Panc1 (cell line): Measurements from ENCODE around the gene TUBE1. TPM values are rescaled to one million over a fixed set of nuclear protein-coding genes. Genes with fewer than 3 reads are reported as not detected.

Experiments used
- ATAC-seq: fragments of 200-7000 bp; cut with Tn5 transposase; 2 replicates; pipeline ENCODE4 v1.9.1; 2020; ENCODE audit warnings: mild to moderate bottlenecking, moderate library complexity
- BruUV-seq: library from RNA; stranded (reverse); fragments of 400-500 nt; replicated peaks from 2 replicates; lab custom pipeline; 2021; lab: Mats Ljungman, UMichigan
- CTCF ChIA-PET: fragments of 300-600 bp; sonication (Branson Sonifier 250); formaldehyde crosslinking; loops from one replicate; lab custom pipeline; 2022; ENCODE audit warnings: antibody characterized with exemption; lab: Charles Lee
- POLR2A ChIA-PET: fragments of 300-600 bp; sonication (Branson Sonifier 250); formaldehyde crosslinking; loops from one replicate; lab custom pipeline; 2022; ENCODE audit warnings: antibody characterized with exemption; lab: Charles Lee
- DNase-seq: peaks from one replicate; pipeline ENCODE4 v3.0.0-alpha.2; 2010; ENCODE audit warnings: low read depth, low spot score
- H3K27ac ChIP-seq: 2 replicates; pipeline ENCODE4 v1.5.1; 2011; ENCODE audit warnings: mild to moderate bottlenecking, low read length, inconsistent platforms
- H3K27me3 ChIP-seq: fragments of 200-500 bp; sonication (Bioruptor generic); 2 replicates; pipeline ENCODE4 v1.6.0; 2014; ENCODE audit warnings: low read length, inconsistent platforms; ENCODE audit not compliant: control insufficient read depth, insufficient read depth
- H3K36me3 ChIP-seq: fragments of 200-500 bp; sonication (Bioruptor generic); 2 replicates; pipeline ENCODE4 v1.5.1; 2014; ENCODE audit warnings: inconsistent platforms, mild to moderate bottlenecking, low read length, moderate library complexity; ENCODE audit not compliant: control insufficient read depth, insufficient read depth
- H3K4me1 ChIP-seq: 2 replicates; pipeline ENCODE4 v1.5.1; 2011; ENCODE audit warnings: inconsistent platforms, mild to moderate bottlenecking, low read length, moderate library complexity; ENCODE audit not compliant: control insufficient read depth, insufficient read depth
- H3K4me3 ChIP-seq, 2 experiments: 2 replicates each; pipeline ENCODE4 v1.5.1; 2011 to 2012; ENCODE audit warnings: low read depth in 2 of 2, low read length in 2 of 2, mild to moderate bottlenecking in 2 of 2, inconsistent platforms in 1 of 2, moderate library complexity in 1 of 2
- H3K9me3 ChIP-seq: fragments of 200-500 bp; sonication (Bioruptor generic); 2 replicates; pipeline ENCODE4 v1.5.1; 2014; ENCODE audit warnings: low read depth, mild to moderate bottlenecking, inconsistent platforms, low read length, moderate library complexity; ENCODE audit not compliant: control insufficient read depth, insufficient read depth
- CTCF ChIP-seq: fragments of 450-650 bp; IDR thresholded peaks from 2 replicates; pipeline ENCODE4 v1.5.1; 2017; ENCODE audit warnings: mild to moderate bottlenecking
- POLR2AphosphoS5 ChIP-seq: IDR thresholded peaks from 2 replicates; pipeline ENCODE4 v1.6.1; 2012; ENCODE audit warnings: mild to moderate bottlenecking, low read depth, low read length, moderate library complexity
- SIN3A ChIP-seq: IDR thresholded peaks from 2 replicates; pipeline ENCODE4 v1.6.1; 2012; ENCODE audit warnings: low read depth, mild to moderate bottlenecking, low read length, moderate library complexity, borderline replicate concordance; ENCODE audit not compliant: insufficient read depth
- TCF7L2 ChIP-seq: IDR thresholded peaks from 2 replicates; pipeline ENCODE4 v1.6.1; 2011; ENCODE audit warnings: mild to moderate bottlenecking, low read depth, low read length, inconsistent platforms
- in situ Hi-C: cut with HindIII; loops from 2 replicates; pipeline ENCODE4 v1.10.0; 2016; ENCODE audit warnings: low sequenced_read_pairs, low pct_unique_long_range_greater_than_20kb
- intact Hi-C: fragments of 100-400 bp; cut with micrococcal nuclease; formaldehyde crosslinking; loops from one replicate; pipeline ENCODE4 v1.10.0; 2022; ENCODE audit not compliant: unreplicated experiment
- total RNA-seq: library from RNA; stranded (reverse); gene quantifications from one replicate; pipeline ENCODE4 v1.2.1, GENCODE V29; 2021; ENCODE audit not compliant: unreplicated experiment
- TF ChIP-seq, protein P1 (sequence below), 2 experiments: IDR thresholded peaks; 2 replicates each; pipeline ENCODE4 v1.6.1; 2011 to 2012; ENCODE audit warnings: low read depth in 2 of 2, control low read depth in 1 of 2, low read length in 1 of 2, mild to moderate bottlenecking in 1 of 2, moderate library complexity in 1 of 2; ENCODE audit not compliant: insufficient read depth in 1 of 2

The TUBE1 gene
- total RNA-seq, 1 experiment from 2014 or later, result 22.3 TPM

- H3K4me1 ChIP-seq, result no peaks in the 10 kb centered on the region
- DNase-seq (no peak), ATAC-seq (peak; percentile 45)
- no peaks in the 10 kb centered on the region for H3K27me3 ChIP-seq
- intact Hi-C loops (no loop called here), in situ Hi-C loops (no loop called here)
- TF ChIP-seq TCF7L2 (no peak), POLR2AphosphoS5 (no peak), SIN3A (no peak), CTCF (no peak)
- TF ChIP-seq, protein P1, sequence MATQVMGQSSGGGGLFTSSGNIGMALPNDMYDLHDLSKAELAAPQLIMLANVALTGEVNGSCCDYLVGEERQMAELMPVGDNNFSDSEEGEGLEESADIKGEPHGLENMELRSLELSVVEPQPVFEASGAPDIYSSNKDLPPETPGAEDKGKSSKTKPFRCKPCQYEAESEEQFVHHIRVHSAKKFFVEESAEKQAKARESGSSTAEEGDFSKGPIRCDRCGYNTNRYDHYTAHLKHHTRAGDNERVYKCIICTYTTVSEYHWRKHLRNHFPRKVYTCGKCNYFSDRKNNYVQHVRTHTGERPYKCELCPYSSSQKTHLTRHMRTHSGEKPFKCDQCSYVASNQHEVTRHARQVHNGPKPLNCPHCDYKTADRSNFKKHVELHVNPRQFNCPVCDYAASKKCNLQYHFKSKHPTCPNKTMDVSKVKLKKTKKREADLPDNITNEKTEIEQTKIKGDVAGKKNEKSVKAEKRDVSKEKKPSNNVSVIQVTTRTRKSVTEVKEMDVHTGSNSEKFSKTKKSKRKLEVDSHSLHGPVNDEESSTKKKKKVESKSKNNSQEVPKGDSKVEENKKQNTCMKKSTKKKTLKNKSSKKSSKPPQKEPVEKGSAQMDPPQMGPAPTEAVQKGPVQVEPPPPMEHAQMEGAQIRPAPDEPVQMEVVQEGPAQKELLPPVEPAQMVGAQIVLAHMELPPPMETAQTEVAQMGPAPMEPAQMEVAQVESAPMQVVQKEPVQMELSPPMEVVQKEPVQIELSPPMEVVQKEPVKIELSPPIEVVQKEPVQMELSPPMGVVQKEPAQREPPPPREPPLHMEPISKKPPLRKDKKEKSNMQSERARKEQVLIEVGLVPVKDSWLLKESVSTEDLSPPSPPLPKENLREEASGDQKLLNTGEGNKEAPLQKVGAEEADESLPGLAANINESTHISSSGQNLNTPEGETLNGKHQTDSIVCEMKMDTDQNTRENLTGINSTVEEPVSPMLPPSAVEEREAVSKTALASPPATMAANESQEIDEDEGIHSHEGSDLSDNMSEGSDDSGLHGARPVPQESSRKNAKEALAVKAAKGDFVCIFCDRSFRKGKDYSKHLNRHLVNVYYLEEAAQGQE (IDR thresholded peaks at IDR 0.05; ENCODE audit: insufficient read depth in 1 of 2, low read depth in 2 of 2, low read length in 1 of 2), result no peak
- H3K9me3 ChIP-seq, result no peaks in the 10 kb centered on the region
- no peaks in the 10 kb centered on the region for H3K36me3 ChIP-seq
- CTCF ChIA-PET, result no interaction called here
- POLR2A ChIA-PET, result no interaction called here
- BruUV-seq, result no TSS peak
- H3K4me3 ChIP-seq, result no peak overlapping the region
- H3K27ac ChIP-seq, result no peak overlapping the region
Observed at GRCh38 chr6:112117554-112117953, 30.3 kb upstream of the TUBE1 start.

DNA sequence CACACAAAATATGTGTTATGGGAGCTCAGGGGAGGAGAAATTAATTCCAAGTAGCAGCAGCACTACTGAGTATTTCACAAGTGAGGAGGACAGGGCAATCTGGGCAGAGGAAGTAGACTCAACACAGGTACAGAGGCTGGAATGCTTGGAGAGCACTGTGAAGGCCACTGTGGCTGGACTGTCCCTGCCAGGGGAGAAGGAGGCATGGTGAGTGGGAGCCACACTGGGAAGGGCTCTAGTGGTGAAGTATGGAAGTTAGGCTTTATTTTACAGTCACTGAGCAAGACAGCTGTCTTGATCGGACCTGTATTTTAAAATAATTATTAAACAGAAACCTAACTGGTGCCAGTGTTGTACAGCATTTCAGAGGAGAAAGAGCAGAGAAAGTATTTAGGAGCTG is 28.9 kb upstream of the TUBE1 start:
- in situ Hi-C loops (no loop called here), intact Hi-C loops (no loop called here)
- Histone ChIP-seq H3K36me3 (no peaks in the 10 kb centered on the region), H3K27ac (no peak overlapping the region), H3K27me3 (no peaks in the 10 kb centered on the region), H3K9me3 (no peaks in the 10 kb centered on the region), H3K4me3 (no peak overlapping the region), H3K4me1 (no peaks in the 10 kb centered on the region)
- TF ChIP-seq, protein P1 (IDR thresholded peaks at IDR 0.05; ENCODE audit: insufficient read depth in 1 of 2, low read depth in 2 of 2, low read length in 1 of 2), result no peak
- TF ChIP-seq CTCF, result peak; percentile 15; the same call in 1 of the 2 replicates
- ATAC-seq (peak; percentile 71; the same call in 1 of the 2 replicates), DNase-seq (no peak)
- POLR2A ChIA-PET, result no interaction called here
- CTCF ChIA-PET, result no interaction called here
- BruUV-seq, result no TSS peak
